ENCODE data around the gene SNED1.

- TF ChIP-seq CTCF (IDR thresholded peaks at IDR 0.05; ENCODE audit: low read length) (no peak), EZH2phosphoT487 (IDR thresholded peaks at IDR 0.05; ENCODE audit: low read length) (no peak), EZH2 (optimal IDR thresholded peaks at IDR 0.05; ENCODE audit: low read depth, low read length) (no peak)
Measured at GRCh38 chr2:241031436-241032165, 33.2 kb downstream of the SNED1 start.
